Mesenchymal stem cell (in vitro differentiated cells and primary cell): ENCODE results near the gene PEMT.

Experiments
- DNase-seq: peaks from one replicate; pipeline ENCODE4 v3.0.0-alpha.2; 2013
- H2AFZ ChIP-seq: one replicate; pipeline ENCODE4 v1.6.1; 2013; ENCODE audit warnings: low read depth, mild to moderate bottlenecking, control low read depth, inconsistent platforms, low read length, moderate library complexity
- H2AK5ac ChIP-seq: 2 replicates; pipeline ENCODE4 v1.6.1; 2013; ENCODE audit warnings: low read length, moderate library complexity, mild to moderate bottlenecking, inconsistent platforms; ENCODE audit not compliant: severe bottlenecking
- H2BK120ac ChIP-seq: one replicate; pipeline ENCODE4 v1.6.1; 2013; ENCODE audit warnings: low read depth, mild to moderate bottlenecking, inconsistent platforms, low read length, moderate library complexity
- H2BK12ac ChIP-seq, 2 experiments: one replicate each; pipeline ENCODE4 v1.6.1; 2013; ENCODE audit warnings: inconsistent platforms in 2 of 2, low read length in 2 of 2, mild to moderate bottlenecking in 2 of 2, moderate library complexity in 2 of 2, control low read depth in 1 of 2
- H2BK15ac ChIP-seq: one replicate; pipeline ENCODE4 v1.6.1; 2013; ENCODE audit warnings: mild to moderate bottlenecking, low read depth, inconsistent platforms; ENCODE audit not compliant: poor library complexity, severe bottlenecking
- H2BK5ac ChIP-seq: 2 replicates; pipeline ENCODE4 v1.6.1; 2013; ENCODE audit warnings: low read depth, mild to moderate bottlenecking, low read length, control low read depth, inconsistent platforms; ENCODE audit not compliant: poor library complexity, severe bottlenecking
- H3K14ac ChIP-seq, 2 experiments: one replicate each; pipeline ENCODE4 v1.6.1; 2013; ENCODE audit warnings: inconsistent platforms in 2 of 2, low read length in 2 of 2, control low read depth in 1 of 2, mild to moderate bottlenecking in 1 of 2, moderate library complexity in 1 of 2
- H3K18ac ChIP-seq, 2 experiments: one replicate each; pipeline ENCODE4 v1.6.1; 2013; ENCODE audit warnings: inconsistent platforms in 2 of 2, low read length in 2 of 2, control low read depth in 1 of 2, low read depth in 1 of 2, mild to moderate bottlenecking in 1 of 2
- H3K23ac ChIP-seq, 2 experiments: one replicate each; pipeline ENCODE4 v1.6.1; 2013; ENCODE audit warnings: inconsistent platforms in 2 of 2, low read length in 2 of 2, mild to moderate bottlenecking in 2 of 2, moderate library complexity in 2 of 2, control low read depth in 1 of 2
- H3K27ac ChIP-seq: 2 replicates; pipeline ENCODE4 v1.5.1; 2013; ENCODE audit warnings: mild to moderate bottlenecking, moderate library complexity, low read length, control low read depth, inconsistent platforms; ENCODE audit not compliant: poor library complexity, severe bottlenecking
- H3K27me3 ChIP-seq, 2 experiments: 2 replicates each; pipeline versions ENCODE4 v1.6.1 to v1.7.0; 2013; ENCODE audit warnings: low read length in 2 of 2, mild to moderate bottlenecking in 2 of 2, moderate library complexity in 2 of 2, control low read depth in 1 of 2, inconsistent platforms in 1 of 2; ENCODE audit not compliant: control insufficient read depth in 1 of 2, insufficient read depth in 1 of 2
- H3K36me3 ChIP-seq, 2 experiments: 2 replicates each; pipeline versions ENCODE4 v1.6.1 to v1.7.0; 2013; ENCODE audit warnings: low read length in 2 of 2, control low read depth in 1 of 2, inconsistent platforms in 1 of 2, low read depth in 1 of 2, mild to moderate bottlenecking in 1 of 2; ENCODE audit not compliant: insufficient read depth in 2 of 2, control insufficient read depth in 1 of 2
- H3K4ac ChIP-seq, 2 experiments: one replicate each; pipeline ENCODE4 v1.6.1; 2013; ENCODE audit warnings: inconsistent platforms in 2 of 2, low read length in 2 of 2, mild to moderate bottlenecking in 2 of 2, moderate library complexity in 2 of 2, control low read depth in 1 of 2, low read depth in 1 of 2
- H3K4me1 ChIP-seq: 2 replicates; pipeline ENCODE4 v1.6.1; 2013; ENCODE audit warnings: low read depth, low read length, control low read depth; ENCODE audit not compliant: control insufficient read depth, insufficient read depth
- H3K4me2 ChIP-seq: 2 replicates; pipeline ENCODE4 v1.6.1; 2013; ENCODE audit warnings: low read length, mild to moderate bottlenecking, inconsistent platforms; ENCODE audit not compliant: poor library complexity, severe bottlenecking
- H3K4me3 ChIP-seq, 2 experiments: 2 replicates each; pipeline versions ENCODE4 v1.5.1 to v1.7.0; 2013; ENCODE audit warnings: low read length in 2 of 2, mild to moderate bottlenecking in 2 of 2, control low read depth in 1 of 2, low read depth in 1 of 2; ENCODE audit not compliant: insufficient read depth in 1 of 2
- H3K79me1 ChIP-seq: replicated peaks from 2 replicates; pipeline ENCODE4 v1.6.1; 2013; ENCODE audit warnings: mild to moderate bottlenecking, control low read depth, low read length, inconsistent platforms; ENCODE audit not compliant: poor library complexity, severe bottlenecking
- H3K9ac ChIP-seq: 2 replicates; pipeline ENCODE4 v1.7.0; 2013; ENCODE audit warnings: mild to moderate bottlenecking, low read length, moderate library complexity
- H3K9me3 ChIP-seq: 2 replicates; pipeline ENCODE4 v1.7.0; 2013; ENCODE audit warnings: mild to moderate bottlenecking, low read length; ENCODE audit not compliant: control insufficient read depth
- H4K8ac ChIP-seq: one replicate; pipeline ENCODE4 v1.6.1; 2013; ENCODE audit warnings: inconsistent platforms, mild to moderate bottlenecking, low read length, moderate library complexity
- H4K91ac ChIP-seq: one replicate; pipeline ENCODE4 v1.6.1; 2013; ENCODE audit warnings: mild to moderate bottlenecking, low read length, inconsistent platforms
- WGBS: methylation state at CpG from one replicate; pipeline ENCODE4 v1.1.7; 2013; ENCODE audit warnings: mixed read lengths; 5-methylcytosine and 5-hydroxymethylcytosine counted together

PEMT gene

GRCh38 chr17:17505151-17505550 is 86.4 kb downstream of the PEMT start:
- Histone ChIP-seq H3K4ac (no peak overlapping the region), H3K4me3 (no peak overlapping the region), H3K36me3 (peaks cover 0 to 6% of the 10 kb centered on the region in 2 experiments), H3K27me3 (peaks cover 20 to 32% of the 10 kb centered on the region in 2 experiments), H3K9me3 (no peaks in the 10 kb centered on the region), H3K79me1 (no peaks in the 10 kb centered on the region), H2AK5ac (no peak overlapping the region), H2BK12ac (no peak overlapping the region), H3K14ac (no peak overlapping the region), H2BK5ac (no peak overlapping the region), H3K4me1 (peaks cover 5% of the 10 kb centered on the region), H3K9ac (no peak overlapping the region), H4K8ac (no peak overlapping the region), H4K91ac (no peak overlapping the region), H3K23ac (no peak overlapping the region), H2AFZ (no peak overlapping the region), H3K27ac (no peak overlapping the region), H2BK15ac (no peak overlapping the region), H3K4me2 (no peak overlapping the region), H3K18ac (no peak overlapping the region), H2BK120ac (no peak overlapping the region)
- DNase-seq: no peak
- WGBS: 83% methylated on average over 3 of the region's 5 CpGs

- no peak overlapping the region for H3K9ac ChIP-seq
- no peak overlapping the region for H2AK5ac ChIP-seq
- H3K4ac ChIP-seq: no peak overlapping the region
- H2BK5ac ChIP-seq: no peak overlapping the region
- no peak for DNase-seq
- H3K18ac ChIP-seq: no peak overlapping the region
- no peak overlapping the region for H3K27ac ChIP-seq
- no peak overlapping the region for H3K4me2 ChIP-seq
- H3K4me3 ChIP-seq: no peak overlapping the region
- H3K23ac ChIP-seq: no peak overlapping the region
- no peak overlapping the region for H4K91ac ChIP-seq
- no peak overlapping the region for H2BK15ac ChIP-seq
- WGBS: 78% methylated on average over 17 of the region's 20 CpGs
- H3K36me3 ChIP-seq: peaks cover 0 to 6% of the 10 kb centered on the region in 2 experiments
- peaks cover 26 to 27% of the 10 kb centered on the region in 2 experiments for H3K27me3 ChIP-seq
- H3K79me1 ChIP-seq: no peaks in the 10 kb centered on the region
- no peak overlapping the region for H3K14ac ChIP-seq
- no peak overlapping the region for H4K8ac ChIP-seq
- H3K9me3 ChIP-seq: no peaks in the 10 kb centered on the region
- no peaks in the 10 kb centered on the region for H3K4me1 ChIP-seq
- H2AFZ ChIP-seq: no peak overlapping the region
- H2BK12ac ChIP-seq: no peak overlapping the region
- H2BK120ac ChIP-seq: no peak overlapping the region
These were observed 87.0 kb downstream of the PEMT start for GRCh38 chr17:17504341-17505140.

GRCh38 chr17:17503566-17504130 is 87.9 kb downstream of the PEMT start:
- no peak overlapping the region for H2BK12ac ChIP-seq
- peaks cover 0 to 4% of the 10 kb centered on the region in 2 experiments for H3K36me3 ChIP-seq
- H2BK120ac ChIP-seq: no peak overlapping the region
- H3K9me3 ChIP-seq: no peaks in the 10 kb centered on the region
- no peak overlapping the region for H3K4ac ChIP-seq
- H3K27ac ChIP-seq: no peak overlapping the region
- H3K9ac ChIP-seq: no peak overlapping the region
- peaks cover 23 to 34% of the 10 kb centered on the region in 2 experiments for H3K27me3 ChIP-seq
- no peak overlapping the region for H4K91ac ChIP-seq
- no peak overlapping the region for H3K23ac ChIP-seq
- H3K14ac ChIP-seq: no peak overlapping the region
- no peaks in the 10 kb centered on the region for H3K4me1 ChIP-seq
- H3K18ac ChIP-seq: no peak overlapping the region
- no peak overlapping the region for H2AFZ ChIP-seq
- no peak overlapping the region for H2BK15ac ChIP-seq
- H3K4me3 ChIP-seq: no peak overlapping the region
- H2AK5ac ChIP-seq: no peak overlapping the region
- H3K79me1 ChIP-seq: no peaks in the 10 kb centered on the region
- WGBS: 89% methylated on average over 5 of the region's 7 CpGs
- no peak for DNase-seq
- H3K4me2 ChIP-seq: no peak overlapping the region
- H2BK5ac ChIP-seq: no peak overlapping the region
- no peak overlapping the region for H4K8ac ChIP-seq

- Histone ChIP-seq H2AK5ac (no peak overlapping the region), H3K9me3 (no peaks in the 10 kb centered on the region), H2BK120ac (no peak overlapping the region), H3K4me2 (no peak overlapping the region), H3K9ac (no peak overlapping the region), H3K14ac (no peak overlapping the region), H4K8ac (no peak overlapping the region), H3K4ac (no peak overlapping the region), H2BK12ac (no peak overlapping the region), H3K4me3 (no peak overlapping the region), H3K27ac (no peak overlapping the region), H3K27me3 (peaks cover 25 to 41% of the 10 kb centered on the region in 2 experiments), H2BK5ac (no peak overlapping the region), H4K91ac (no peak overlapping the region), H3K79me1 (no peaks in the 10 kb centered on the region), H2BK15ac (no peak overlapping the region), H3K23ac (no peak overlapping the region), H3K18ac (no peak overlapping the region), H3K4me1 (no peaks in the 10 kb centered on the region), H3K36me3 (peaks cover 0 to 3% of the 10 kb centered on the region in 2 experiments), H2AFZ (no peak overlapping the region)
- WGBS: 92% methylated on average over 21 of the region's 21 CpGs
- no peak for DNase-seq
These were observed 88.6 kb downstream of the PEMT start for GRCh38 chr17:17502741-17503565.
